GM21717 (cell line): Measurements from ENCODE around the gene MAD1L1.

Experiments
- ATAC-seq: cut with Tn5 transposase; IDR thresholded peaks from one replicate; pipeline ENCODE4 v1.9.1; 2021; ENCODE audit warnings: mild to moderate bottlenecking, moderate library complexity; ENCODE audit not compliant: unreplicated experiment

Gene MAD1L1

DNA sequence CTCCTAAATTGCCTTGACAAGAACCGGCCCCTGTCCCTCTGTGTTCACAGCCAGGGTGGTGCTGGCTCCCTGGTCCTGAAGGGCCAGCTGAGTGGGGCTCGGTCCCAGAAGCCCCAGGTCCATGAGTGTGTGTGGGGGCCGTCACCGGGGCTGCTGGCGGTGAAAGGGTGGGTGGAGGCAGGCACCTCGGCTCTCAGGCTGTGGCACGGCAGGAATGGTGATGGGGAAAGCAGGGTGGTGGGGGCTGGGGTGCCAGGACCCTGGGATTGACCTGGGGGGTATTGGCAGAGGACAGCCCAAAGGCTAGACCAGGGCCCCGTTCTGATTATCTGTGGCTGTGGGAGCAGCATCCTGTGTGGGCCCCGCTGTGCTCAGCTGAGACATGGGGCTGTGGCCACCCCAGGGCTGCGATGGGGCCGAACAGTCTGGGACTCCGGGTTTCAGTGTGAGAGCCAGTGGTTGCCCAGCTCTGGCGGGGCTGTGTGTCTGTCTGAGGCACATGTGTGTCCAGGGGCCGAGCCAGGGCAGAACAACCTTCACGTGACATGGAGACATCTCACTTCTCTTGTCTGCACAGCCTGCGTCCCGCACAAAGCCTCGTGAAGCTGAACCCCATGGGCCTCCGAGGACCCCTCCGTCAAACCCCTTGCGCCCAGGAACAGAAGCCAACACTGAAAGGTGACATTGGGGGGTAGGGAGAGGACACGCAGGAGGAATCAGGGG, 418.5 kb downstream of the MAD1L1 start:
- no peak for ATAC-seq

- no peak for ATAC-seq
Observed at GRCh38 chr7:1813394-1814088, 419.2 kb downstream of the MAD1L1 start.

GRCh38 chr7:1812509-1813393, 420.0 kb downstream of the MAD1L1 start:
- ATAC-seq: no peak

DNA sequence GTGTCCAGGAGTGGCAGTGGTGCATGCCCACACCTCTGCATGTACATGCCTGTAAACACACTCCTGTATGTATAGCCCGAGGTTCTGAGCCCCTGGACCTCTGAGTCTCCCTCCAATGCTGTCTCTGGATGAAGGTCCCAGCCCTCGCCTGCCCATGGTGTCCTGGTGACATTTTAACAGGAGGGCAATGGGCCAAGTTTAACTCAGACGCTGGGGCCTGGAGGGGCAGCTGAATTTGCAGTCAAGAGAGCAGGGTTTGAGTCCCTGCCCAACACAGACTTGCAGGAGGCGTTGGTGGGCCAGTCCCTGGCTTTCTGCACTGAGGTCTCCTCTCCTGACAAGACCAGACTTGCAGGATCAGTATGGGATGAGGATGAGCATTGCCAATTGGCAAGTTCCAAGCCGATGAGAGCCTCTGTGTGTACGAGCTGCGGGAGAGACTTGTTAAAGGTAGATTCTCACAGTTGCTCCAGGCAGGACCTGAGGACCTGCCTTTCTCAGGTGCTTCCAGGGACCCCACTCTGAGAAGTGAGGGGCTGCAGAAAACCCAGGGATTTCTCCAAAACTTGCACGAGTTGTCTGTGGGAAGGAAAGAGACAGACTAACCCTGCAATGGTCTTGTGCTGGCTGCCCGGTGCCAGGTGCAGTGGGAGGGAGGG, 420.8 kb downstream of the MAD1L1 start:
- no peak for ATAC-seq

- ATAC-seq: no peak
Observed at GRCh38 chr7:1810961-1811849, 421.5 kb downstream of the MAD1L1 start.

DNA sequence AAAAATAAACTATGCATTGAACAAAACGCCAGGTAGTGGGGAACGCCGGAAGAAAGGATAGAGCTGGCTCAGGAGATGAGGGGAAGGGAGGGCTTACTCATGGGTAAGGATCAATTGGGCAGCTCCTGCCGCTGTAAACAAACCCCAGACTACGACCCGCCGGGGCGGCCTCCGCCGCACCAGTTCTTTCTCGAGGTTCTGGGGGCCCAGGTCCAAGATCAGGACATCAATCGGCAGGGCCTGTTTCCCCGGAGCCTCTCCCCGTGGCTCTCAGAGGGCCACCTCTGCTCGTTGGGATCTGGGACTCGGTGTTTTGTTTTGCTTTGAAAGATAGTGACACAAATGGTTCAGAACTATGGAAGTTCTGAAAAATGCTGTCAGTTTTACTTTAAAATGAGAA, 422.2 kb downstream of the MAD1L1 start:
- no peak for ATAC-seq

DNA sequence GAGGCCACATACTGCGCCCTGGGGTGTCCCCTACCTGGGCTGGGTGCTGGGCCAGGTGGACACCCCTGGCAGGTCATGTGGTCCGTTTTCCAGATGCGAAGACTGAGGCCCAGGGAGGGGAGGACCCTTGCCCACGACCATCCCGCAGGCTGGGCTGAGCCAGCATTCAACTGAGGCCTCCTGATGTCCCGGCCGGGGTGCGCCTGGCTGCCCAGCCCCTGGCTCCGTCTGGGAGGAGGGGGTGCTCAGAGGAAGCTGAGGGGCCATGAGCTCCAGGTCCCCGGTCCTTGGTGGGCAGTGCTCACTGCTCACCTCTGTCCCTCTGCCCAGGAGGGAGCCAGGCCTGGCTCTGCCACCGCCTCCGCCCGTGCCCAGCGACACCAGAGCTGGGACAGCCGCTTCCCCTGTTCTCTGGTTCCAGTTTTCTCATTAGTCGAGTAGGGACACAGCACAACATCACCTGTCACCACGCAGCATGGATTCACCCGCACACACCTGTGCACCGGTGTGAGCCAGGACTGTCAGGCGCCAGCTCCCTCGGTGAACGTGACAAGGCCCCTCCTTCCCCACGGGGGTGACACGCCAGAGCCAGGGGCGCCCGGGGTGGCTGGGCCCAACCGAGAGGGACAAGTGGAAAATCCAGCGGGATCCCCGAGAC, 423.0 kb downstream of the MAD1L1 start:
- no peak for ATAC-seq

DNA sequence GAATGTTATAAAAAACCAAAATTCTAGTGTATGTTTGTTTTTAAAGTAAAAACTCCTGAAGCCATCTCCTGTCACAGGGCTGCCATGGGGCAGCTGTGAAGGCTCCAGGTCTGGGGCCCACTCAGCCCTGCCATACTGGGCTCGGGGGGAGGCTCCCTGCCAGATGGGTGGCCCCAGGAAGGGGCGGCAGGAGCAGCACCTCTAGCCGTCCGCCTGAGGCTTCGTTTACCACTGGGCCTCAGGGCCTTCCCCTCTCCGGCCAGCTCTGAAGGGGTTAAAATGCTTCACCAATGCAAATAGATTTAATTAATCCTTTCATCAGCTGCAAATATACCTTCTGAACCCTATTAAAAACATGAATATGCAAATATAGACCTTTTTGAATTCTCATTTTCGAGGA, 423.7 kb downstream of the MAD1L1 start:
- ATAC-seq: no peak

GRCh38 chr7:1807821-1808600, 424.7 kb downstream of the MAD1L1 start:
- ATAC-seq: no peak

DNA sequence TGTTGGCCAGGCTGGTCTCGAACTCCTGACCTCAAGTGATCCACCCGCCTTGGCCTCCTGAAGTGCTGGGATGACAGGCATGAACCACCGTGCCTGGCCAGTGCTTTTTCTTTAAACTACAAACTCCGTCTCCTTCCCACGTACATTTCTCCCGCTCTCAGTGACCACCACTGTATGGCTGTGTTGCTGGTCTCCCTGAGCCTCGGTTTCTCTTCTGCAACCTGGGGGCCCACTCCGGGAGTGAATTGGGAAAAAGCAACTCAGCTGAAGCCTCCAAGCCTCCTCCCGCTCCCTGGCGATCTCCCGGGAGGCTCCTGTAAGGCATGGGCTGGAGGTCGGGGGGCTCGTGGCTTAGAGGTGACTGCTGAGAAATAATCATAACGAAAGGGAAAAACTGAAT, 426.4 kb downstream of the MAD1L1 start:
- no peak for ATAC-seq

DNA sequence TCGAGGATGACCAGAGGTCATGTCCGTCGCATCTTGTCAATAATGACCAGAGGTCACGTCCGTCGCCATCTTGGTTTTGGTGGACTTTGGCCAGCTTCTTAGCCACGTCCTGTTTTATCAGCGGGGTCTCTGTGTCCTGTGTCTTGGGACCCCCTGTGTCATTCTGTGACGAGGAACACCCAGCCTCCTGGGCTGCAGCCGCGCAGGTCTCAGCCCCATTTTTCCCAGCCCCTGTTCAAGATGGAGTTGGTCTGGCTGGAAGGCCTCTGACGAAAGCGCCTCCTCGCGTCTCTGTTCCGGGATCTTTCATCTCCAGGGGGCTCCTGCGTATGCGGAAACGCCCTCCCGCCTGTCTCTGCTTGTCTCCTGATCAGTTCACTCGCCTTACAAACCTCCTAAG, 428.4 kb downstream of the MAD1L1 start:
- ATAC-seq: no peak

DNA sequence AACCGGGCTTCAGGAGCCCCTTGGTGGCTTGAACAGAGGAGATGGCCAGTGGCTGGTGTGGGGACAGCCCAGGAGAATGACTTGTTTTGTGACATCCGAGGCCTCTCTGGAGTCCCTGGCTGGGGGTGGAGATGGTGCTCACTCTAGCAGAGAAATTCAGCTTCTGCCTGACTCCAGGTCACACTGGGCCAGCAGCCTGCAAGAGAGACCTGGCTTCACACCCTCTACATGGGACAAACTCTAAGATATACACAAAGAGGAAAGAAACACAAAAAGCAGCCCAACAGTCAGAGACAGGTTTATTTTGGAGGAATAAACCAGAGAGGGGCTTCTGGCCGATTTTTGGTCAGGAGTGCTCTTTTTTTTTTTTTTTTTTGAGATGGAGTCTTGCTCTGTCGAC, 429.8 kb downstream of the MAD1L1 start:
- no peak for ATAC-seq

GRCh38 chr7:1800902-1801301, 431.8 kb downstream of the MAD1L1 start:
- ATAC-seq: no peak

DNA sequence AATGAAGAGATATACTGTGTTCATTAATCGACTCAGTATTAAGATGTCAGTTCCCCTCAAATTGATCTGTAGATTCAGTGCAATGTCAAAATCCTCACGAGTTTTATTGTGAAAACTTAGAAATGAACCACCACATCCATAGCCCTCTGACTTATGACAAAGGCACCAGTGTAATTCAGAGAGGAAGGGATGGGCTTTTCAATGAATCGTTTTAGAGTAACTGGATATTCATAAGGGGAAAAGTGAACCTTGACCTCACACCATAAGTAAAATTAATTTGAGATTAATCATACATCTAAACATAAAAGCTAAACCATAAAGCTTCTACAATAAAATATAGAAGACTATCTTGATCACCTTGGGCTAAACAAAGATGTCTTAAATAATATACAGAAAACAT, 434.6 kb downstream of the MAD1L1 start:
- ATAC-seq: no peak

DNA sequence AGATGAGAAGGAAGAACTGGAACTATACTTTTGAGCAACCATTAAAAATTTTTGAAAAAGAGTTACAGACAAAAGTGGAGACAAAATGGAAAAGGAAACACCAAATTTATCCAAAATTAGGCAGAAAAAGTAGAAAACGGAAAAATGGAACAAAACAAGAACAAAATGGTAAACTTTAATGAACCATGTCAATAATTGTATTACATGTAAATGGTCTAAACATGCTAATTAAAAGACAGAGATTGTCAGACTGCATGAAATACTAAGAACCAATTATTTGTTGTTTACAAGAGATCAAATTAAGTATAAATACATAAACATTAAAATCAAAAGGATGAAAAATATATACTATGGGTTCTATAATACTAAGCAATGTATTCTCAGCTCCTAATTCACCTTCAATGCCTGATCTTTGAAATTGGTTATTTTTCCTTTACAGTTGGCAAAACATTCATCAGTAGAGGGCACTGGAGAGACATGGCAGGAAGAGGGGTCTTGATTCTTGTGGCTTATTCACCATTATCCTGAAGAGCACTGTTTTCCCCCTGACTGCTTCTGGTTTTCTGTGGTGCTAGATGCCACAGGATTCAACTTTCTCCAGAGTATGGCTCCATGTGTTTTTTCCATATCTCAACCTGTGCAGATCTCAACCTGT, 437.7 kb downstream of the MAD1L1 start:
- ATAC-seq: no peak

DNA sequence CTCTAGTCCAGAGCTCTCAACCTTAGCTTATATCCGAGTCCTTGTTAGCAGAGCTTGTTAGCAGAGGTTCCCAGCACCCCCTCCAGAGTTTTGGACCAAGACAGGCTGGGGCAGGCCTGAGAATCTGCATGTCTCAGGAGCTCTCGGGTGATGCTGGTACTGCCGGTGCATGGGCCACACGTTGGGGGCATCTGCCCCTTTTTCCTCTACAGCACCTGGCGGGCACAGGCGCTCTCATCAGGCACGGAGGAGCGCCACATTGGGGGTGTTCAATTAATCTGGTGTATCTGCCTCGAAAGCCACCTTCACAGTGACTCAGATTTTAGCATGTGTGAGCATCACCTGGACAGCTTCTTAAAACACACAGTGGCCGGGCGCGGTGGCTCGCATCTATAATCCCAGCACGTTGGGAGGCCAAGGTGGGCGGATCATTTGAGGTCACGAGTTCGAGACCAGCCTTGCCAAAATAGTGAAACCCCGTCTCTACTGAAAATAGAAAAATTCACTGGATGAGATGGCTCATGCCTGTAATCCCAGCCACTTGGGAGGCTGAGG, 445.0 kb downstream of the MAD1L1 start:
- no peak for ATAC-seq

DNA sequence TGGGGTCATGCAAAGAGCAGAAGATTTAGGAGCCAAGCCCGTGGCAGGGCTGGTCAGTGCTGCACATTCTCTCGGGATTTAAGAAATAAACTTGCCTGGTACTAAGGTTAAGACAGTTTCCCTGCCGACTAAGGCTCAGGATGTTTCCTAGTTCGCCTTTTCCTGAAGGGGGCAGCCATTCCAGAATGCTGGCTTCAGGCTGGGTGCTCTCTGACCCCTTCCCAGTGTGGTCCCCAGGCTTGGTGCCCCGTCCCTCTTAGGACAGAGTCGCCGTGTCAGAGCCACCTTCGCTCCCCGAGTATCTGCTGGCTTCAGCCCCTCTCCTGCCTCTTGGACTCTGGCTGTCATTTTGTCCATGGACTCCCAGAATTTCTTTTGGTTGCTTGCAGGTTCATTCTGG, 445.5 kb downstream of the MAD1L1 start:
- no peak for ATAC-seq

- ATAC-seq: no peak
Observed at GRCh38 chr7:1785839-1786238, 446.9 kb downstream of the MAD1L1 start.
